Occipital lobe (tissue), 2 donors: ENCODE data around the gene IGFBP3. TPM values are rescaled to one million over a fixed set of nuclear protein-coding genes. Genes with fewer than 3 reads are reported as not detected.

Experiments used
- DNase-seq: peaks from one replicate; lab custom pipeline; 2025; lab: John Stamatoyannopoulos, UW
- total RNA-seq: library from RNA; depleted of rRNA; stranded (reverse); fragments of >200 nt; gene quantifications from one replicate; pipeline ENCODE4 v1.2.3, GENCODE V29; 2014

Gene IGFBP3
- total RNA-seq, 1 donor from 2014 or later = 4.2 TPM

GRCh38 chr7:45892407-45893035, 28.6 kb downstream of the IGFBP3 start:
- DNase-seq = no peak

GRCh38 chr7:45891462-45892402, 29.3 kb downstream of the IGFBP3 start:
- no peak for DNase-seq

GRCh38 chr7:45890902-45891461, 30.1 kb downstream of the IGFBP3 start:
- no peak for DNase-seq

- no peak for DNase-seq
Measured at GRCh38 chr7:45890125-45890901, 30.8 kb downstream of the IGFBP3 start.

- no peak for DNase-seq
Measured at GRCh38 chr7:45889367-45890067, 31.6 kb downstream of the IGFBP3 start.

- no peak for DNase-seq
Measured at GRCh38 chr7:45888993-45889366, 32.1 kb downstream of the IGFBP3 start.

GRCh38 chr7:45888185-45888992, 32.7 kb downstream of the IGFBP3 start, which contains the start of gene IGFBP1:
IGFBP1 (plus strand) TSS chr7:45888488; CDS start chr7:45888653, 165 bp downstream.
- no peak for DNase-seq

- no peak for DNase-seq
Measured at GRCh38 chr7:45886931-45887667, 34.0 kb downstream of the IGFBP3 start.

- DNase-seq = no peak
Measured at GRCh38 chr7:45885264-45885882, 35.7 kb downstream of the IGFBP3 start.

GRCh38 chr7:45884136-45884535, 36.9 kb downstream of the IGFBP3 start:
- DNase-seq = no peak

- DNase-seq = no peak
Measured at GRCh38 chr7:45882465-45882810, 38.6 kb downstream of the IGFBP3 start.

GRCh38 chr7:45881759-45882464, 39.2 kb downstream of the IGFBP3 start:
- no peak for DNase-seq

- no peak for DNase-seq
Measured at GRCh38 chr7:45881280-45881758, 39.8 kb downstream of the IGFBP3 start.

GRCh38 chr7:45880433-45880860, 40.6 kb downstream of the IGFBP3 start:
- no peak for DNase-seq

- DNase-seq = no peak
Measured at GRCh38 chr7:45878457-45879144, 42.5 kb downstream of the IGFBP3 start.

GRCh38 chr7:45876519-45876918, 44.6 kb downstream of the IGFBP3 start:
- no peak for DNase-seq

GRCh38 chr7:45874408-45875131, 46.5 kb downstream of the IGFBP3 start:
- DNase-seq = no peak
